Fibroblast of skin of abdomen (primary cell): ENCODE measurements around the gene BTBD7.
A peak's percentile ranks its signal among the peaks of the same experiment; 100 is the strongest.

Source experiments
- DNase-seq: peaks from one replicate; pipeline ENCODE4 v3.0.0-alpha.2; 2013

Gene BTBD7

DNA sequence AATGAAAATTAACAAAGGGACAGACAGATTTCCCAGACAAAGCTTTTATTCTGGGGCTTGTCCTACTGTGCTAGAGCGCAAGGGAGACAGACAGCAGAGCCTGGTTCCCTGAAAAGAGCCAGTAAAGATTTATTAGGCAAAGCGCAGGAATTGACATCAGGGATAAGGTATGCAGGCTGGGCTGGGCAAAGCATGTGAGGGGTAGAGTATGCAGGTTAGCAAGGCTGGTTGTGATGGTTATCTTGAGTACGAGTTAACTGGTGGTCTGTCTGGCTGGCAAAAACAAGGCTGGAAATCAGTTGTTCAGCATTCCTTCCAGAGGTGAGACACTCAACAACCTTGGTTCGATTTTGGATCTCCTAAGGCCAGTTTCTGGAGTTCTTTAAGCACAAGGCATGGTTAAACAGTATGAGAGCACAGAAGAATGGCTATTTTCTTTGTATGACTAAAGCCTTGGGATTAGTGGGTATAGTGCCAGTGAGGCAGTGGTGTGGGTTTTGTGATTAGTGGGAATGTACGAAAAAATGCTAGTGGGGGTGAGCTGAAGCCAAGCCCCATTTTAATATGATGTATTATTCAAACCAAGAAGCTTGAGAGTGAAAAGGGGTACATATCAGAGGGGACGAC is 30.9 kb downstream of the BTBD7 start:
- DNase-seq: peak; percentile 40

DNA sequence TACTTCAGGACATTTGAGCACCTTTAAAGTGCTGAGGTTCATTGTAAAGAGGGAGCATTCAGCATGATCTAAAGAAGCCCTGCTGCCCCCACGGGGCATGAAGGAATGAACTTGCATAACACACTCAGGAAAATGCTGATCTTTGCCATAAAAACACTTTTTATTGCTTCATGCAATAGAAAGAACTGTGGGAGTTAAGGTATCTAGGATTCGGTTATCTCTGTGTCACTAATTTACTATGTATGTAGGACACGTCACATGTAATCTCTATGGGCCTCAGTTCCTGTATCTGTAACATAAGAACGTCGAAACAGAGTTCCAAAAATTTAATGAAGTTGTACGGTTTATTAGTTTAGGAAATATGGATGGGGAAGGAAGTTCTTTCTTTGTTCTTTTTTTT is 33.0 kb downstream of the BTBD7 start:
- DNase-seq: no peak

DNA sequence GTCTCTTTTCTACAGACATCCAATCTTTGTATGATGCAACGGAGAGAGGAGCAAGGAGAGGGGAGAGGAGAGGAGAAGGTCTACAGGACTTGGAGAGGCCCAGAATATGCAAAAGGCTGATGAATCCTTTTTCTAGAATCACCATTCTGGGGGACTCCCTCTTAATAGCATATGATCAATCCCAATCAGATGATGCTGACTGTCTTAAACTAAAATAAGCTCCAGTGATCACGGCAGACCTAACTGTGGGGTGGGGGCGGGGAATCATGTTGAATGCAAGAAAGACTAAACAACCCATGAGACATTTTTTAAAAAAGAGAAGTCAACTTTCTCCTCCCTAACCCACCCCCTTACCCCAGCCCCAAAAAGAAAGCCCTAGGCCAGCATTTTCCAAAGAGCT is 33.4 kb downstream of the BTBD7 start:
- no peak for DNase-seq

DNA sequence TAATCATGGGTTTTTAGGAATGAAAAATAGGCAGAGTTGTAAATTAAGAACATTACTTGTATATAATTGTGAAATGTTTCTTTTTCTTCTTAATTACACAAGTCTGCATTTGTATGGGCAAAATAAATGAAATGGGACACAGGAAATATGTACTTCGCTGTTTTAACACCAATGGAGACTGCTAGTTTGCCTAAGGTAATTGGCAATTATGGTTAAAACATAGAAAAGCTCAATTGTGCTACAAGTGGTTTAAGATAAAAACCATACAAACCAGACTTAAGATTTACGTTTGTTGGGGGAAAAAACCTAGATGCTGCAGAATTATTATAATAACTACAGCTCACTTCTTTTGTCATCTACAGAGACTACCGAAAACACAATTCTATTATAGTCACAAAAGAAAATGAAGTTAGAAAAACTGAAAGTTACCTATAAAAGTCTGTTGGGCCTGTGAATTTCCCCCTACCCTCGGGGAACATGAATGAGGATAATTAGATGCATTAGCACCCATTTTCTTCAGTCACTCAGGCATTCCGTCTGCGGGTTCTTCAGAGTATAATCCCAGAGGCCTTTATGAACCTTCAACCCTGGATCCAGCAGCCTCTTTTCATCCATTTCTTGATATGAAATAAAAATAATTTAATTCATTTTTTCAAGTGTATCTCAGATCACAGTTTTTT is 37.2 kb downstream of the BTBD7 start:
- no peak for DNase-seq

DNA sequence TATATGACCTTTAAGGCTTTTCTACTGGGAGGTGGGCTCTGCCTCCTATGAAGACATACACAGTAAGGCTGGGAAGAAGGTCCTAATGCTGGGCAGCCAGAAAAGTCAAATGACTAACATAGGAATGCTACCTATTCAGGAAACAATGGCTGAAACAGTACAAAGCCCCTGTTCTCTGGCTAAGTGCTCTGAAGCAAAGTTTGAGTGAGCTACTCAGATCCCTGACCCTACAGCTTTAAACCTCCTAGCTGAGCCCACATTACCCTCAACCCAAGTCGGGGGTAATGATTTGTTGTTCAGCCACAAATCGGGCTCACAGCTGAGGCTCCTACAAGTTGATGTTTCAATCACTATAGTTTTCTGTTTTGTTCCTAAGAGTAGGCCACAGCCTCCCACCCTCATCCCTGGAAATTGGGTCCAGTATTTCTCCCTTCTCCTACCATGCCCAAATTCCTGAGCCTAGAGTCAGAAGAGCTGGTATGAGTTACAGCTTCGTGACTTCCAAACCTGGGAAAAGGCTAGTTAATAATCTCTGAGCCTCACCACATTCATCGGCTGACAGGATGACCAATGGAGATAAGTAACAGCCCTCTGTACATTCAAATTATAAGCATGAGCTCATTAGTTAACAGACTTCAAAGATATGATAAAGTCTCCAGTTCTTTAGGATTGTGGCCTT is 46.5 kb downstream of the BTBD7 start:
- peak; percentile 32 for DNase-seq

DNA sequence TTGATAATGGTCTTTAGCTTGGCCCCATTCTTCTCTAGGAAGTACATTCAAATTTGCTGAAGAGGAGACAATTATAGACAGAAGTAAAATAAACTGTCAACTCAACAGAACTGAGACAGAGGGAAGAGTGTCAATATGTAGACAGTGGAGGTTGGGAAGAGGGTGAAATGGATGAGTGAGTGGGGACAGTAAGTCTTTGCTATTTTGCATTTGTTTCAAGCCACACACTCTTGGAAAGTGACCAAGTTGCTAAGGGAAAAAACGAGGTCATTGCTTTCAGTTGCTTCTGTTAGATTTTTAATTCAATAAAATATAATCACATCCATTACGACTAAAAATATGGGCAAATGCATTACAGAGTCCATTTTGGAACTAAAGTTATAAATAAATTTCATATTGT is 47.8 kb downstream of the BTBD7 start:
- DNase-seq: peak; percentile 32

DNA sequence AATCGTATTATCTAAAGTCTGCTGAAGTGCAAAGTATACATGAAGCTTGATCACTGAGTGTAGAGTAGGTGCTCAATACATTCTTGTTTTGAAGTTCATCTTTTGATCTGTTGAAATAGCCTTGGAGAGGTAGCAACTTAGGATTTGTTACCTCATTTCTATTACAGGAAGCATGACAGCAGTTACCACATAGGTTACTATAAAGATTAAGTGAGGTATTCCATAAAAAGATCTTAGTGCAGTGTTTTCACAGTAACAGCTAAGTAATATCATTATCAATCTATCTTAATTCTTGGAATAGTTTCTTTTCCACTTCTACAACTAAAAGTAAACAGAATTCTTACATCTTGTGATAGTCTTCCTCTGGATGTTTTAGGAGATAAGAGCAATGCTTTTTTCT is 50.9 kb downstream of the BTBD7 start:
- DNase-seq: no peak

DNA sequence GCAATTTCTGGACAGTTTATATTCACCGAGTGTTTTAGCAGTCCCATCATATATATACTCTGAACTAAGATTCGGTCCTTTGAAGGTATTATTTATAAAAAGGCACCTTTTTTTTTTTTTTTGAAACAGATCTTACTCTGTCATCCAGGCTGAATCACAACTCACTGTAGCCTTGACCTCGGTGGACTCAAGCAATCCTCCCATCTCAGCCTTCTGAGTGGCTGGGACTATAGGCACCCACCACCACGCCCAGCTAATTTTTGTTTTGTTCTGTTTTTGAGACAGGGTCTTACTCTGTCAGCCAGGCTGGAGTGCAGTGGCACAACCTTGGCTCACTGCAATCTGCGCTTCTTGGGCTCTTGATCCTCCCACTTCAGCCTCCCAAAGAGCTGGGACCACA is 52.1 kb downstream of the BTBD7 start:
- DNase-seq: no peak

DNA sequence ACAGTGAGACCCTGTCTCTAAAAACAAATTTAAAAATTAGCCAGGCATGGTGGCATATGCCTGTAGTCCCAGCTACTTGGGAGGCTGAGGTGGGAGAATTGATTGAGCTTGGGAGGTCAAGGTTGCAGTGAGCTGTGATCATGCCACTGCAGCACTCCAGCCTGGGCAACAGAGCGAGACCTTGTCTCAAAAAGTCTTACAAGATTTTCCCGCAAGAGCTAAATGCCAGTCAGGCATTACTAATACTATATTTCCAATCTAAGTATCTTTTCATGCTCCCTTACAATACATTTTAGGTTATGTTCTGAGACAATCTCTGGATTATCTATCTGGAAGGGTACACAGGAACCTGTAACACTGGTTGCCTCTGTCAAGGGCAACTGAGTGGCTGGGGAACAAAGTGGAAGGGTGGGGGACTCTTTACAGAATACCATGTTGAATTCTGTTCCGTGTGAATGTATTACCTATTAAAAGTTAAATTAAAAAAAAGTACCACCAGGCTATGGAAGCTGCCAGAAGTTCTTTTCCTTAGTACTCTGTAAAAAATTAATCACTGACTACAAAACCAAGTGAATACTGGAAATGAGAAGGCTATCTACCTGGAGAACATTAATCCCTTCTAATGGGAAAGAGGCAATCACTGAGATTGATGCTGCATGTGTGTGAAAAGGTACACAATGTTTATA is 56.7 kb downstream of the BTBD7 start:
- no peak for DNase-seq

DNA sequence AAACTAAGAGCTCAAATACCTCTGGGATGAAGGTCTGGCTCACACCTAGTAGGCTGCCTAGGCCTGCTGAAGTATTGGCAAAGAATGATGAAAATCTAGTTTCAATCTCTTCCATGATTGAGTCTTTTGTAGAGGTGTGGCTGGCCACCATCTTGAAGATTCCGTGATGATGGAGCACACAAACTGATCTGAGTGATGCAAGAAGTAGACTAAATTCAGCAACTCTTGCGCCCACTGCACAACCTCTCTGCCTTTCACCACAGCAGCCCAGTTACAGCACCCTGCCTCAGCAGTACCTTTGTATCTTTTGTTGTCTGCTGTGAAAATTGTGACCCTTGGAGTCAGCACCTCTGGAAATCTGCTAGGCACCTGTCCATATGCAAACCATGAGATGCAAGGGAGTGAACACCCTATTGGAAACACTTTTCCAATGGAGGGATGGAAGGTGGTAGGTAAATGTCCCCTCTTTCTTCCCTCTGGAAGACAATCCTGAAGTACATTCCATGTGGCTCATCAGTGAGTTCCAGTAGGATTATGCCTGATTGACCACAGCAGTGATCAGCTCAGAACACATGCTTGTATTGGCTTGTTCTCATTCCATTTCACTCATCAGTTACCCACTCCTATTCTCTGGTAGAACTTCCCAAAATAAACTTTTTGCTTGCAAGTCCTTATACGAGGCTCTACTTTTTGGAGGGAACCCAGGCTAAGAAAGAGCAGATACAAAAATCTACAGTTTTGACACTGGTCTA is 58.6 kb downstream of the BTBD7 start:
- no peak for DNase-seq

DNA sequence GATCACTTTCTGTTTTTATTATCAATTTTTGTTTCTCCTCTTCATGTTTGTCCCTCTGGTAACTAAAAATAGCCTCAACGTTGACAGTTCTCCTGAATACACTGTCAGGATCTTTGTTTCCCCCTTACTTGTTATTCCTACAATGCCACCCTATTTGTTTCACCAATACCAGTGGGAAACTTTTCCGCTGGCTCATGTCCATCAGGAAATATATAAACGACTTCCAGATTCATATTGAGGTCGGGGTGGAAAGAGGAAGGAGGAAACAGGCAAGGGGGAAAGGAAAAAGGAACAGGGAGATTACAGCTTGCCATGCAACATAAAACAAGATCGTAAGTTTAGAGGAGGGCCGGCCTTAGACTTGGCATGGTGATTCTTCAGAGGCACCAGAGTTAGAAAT is 61.7 kb downstream of the BTBD7 start:
- no peak for DNase-seq

DNA sequence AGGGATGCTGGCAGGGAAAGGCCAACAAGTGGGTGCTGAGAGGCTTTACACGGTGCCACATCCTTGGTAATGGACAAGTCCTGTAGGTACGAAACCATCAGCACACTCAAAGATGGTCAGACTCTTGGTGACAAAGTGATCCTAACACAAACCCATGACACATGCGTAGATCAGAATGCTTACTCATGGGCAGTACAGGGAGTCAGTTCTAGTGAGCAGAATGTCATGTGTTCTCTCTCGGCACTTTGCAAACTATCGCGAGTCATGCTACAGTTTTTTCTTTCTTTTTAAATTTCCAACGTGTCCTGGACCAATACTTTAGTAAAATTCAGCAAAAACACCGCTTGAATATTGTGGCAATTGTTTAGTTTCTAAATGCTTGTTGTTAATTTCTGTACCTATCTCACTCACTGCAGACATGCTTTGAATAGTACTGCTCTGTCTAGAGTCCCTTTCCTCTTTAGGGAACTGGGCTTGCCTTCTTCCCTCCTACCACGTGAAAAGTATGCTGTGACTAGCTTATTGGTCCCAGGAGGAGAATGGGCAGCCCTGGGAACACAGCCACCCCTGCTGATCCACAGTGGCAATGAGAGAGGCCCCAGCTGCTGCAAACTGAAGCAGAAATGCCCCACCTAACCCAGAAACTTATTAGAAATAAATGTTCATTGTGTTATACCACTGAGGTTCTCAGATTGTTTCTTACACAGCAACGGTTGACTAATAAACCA is 63.3 kb downstream of the BTBD7 start:
- peak; percentile 47 for DNase-seq

DNA sequence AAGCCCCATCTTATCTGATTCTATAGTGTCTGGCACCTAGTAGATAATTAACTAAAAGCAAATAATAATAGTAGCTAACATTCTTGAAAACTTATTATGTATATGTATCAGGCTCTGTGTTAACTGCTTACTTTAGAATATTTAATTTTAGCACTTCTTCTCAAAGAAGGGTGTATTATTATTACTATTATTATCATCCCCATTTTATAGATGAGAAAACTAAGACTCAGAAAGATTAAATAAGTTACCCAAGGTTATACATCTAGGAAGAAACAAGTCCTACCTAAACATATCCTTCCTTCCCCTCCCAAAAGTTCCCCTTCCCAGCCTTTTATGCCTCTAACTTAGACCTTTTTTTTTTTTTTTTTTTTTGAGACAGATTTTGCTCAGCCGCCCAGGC is 64.4 kb downstream of the BTBD7 start:
- DNase-seq: no peak

DNA sequence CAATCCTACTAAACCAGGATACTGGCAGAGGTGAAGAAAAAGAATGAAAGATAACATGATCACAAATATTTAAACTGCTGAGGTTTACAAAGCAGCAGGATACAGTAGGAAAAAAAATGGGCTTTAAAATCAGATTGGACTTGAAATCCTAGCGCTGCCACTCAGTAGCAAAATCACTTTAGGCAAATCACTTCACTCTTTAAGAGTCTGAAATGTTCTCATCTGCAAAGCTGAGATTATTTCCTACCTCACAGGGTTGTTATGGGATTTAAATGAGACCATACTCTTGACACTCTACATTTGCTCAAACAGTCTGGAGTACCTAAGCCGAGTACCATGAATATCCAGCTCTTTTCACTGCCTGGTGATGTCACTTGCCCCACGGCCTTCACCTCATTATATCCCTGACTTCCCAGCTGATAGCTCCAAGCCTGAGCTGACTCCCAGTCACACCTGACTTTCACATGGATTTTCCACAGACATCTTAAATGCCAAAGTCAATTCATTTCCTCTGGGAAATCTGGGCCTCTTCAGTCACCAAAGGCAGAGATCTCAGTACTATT is 65.6 kb downstream of the BTBD7 start:
- no peak for DNase-seq

DNA sequence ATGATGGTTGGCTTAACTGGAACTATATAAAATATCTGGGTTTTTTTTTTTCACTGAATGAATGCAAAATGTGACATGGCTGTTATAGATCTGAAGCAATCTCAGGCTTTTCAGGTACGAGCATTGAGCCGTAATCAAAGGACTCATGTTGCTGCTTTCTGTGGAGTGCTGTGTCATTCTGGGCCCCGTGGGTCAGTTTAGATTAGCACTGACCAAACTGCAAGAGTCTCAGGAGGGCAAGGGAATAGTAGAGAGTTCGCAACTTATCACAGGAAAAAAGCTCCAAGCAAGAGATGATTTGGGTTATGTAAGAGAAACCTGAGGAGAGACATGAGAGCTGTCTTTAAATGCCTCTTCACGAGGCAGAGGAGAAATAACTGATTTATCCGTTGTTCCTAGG is 66.7 kb downstream of the BTBD7 start:
- DNase-seq: no peak

DNA sequence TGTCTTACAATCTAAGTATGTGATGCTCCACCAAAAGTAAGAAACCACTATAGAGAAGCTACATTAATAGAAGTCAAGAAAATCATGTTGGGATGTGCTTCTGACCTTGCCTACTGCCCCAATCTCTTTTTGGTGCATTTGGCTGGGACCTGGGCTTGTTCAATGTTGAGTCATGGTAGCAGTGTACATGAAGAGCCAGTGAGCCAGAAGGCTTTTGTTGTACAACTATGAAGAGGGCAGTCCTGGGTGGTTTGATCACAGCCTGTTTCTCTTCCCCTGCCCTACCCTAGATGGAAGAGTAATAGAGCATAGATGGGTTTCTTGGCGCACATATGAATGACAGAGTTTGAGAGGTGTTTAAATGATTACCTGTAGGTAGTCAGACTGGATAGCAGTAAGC is 69.4 kb downstream of the BTBD7 start:
- DNase-seq: no peak

DNA sequence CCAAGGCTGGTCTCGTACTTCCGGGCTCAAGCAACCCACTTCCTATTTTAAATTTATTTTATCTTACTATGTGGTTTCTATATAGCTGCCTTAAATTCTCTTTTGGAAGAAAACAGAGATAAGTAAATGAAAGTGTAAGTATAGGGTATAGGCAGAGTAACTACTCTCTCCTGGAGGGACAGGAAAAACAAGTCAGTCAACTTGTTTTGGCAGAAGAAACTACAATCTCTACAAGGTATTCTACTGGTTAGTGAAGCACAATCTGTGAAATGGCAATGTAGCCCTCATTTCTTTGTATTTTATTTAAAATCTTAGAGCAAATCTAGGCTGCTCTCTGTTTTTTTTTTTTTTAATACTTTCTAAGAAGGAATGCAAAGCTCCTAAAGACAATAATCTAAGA is 70.4 kb downstream of the BTBD7 start:
- no peak for DNase-seq

DNA sequence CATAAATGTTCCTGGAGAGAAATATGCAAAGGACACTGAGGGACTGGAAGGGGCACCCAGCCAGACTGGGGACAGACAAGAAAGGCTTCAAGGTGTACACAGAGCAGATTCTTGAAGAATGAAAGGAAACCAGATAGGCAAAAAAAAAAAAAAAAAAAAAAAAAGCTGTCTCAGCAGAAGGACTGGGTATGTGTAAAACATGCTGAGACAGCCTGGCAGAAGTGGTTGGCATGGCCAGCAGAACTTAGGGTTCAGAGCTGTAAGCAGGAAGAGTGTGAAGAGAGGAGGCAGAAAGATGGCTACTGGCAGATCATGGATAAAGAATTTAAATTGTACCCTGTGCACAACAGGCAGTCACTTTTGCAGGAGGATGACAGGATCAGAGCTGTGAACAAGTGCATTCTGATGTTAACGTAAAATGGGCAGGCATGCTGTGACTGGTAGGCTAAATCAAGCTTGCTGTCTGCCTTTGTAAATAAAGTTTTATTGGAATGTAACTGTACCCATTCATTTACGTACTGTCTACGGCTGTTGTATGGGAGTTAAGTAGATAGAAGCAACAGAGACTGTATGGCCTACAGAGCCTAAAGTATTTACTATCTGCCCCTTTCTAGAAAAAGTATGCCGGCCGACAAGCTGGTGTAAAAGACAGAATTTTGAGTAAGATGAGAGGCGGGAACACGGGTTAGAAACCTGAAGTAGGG is 83.6 kb downstream of the BTBD7 start:
- no peak for DNase-seq

DNA sequence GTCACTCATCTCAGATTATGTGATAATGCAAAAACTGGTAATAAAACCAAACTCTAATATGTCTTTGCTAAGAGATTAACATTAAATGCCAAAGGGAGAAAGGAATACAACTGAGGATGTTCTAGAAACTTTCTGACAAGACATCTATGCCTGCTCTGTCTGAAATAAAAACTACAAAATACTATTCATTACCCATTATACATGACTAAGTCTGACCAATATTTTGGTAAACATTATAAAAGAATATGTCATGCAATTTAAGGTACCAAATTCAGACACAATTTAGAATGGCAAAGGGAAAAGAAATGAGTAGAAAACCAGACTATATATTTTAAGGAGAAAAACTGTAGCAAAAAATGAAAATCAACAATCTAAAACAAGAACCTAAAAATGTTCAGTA is 86.3 kb downstream of the BTBD7 start:
- DNase-seq: no peak

DNA sequence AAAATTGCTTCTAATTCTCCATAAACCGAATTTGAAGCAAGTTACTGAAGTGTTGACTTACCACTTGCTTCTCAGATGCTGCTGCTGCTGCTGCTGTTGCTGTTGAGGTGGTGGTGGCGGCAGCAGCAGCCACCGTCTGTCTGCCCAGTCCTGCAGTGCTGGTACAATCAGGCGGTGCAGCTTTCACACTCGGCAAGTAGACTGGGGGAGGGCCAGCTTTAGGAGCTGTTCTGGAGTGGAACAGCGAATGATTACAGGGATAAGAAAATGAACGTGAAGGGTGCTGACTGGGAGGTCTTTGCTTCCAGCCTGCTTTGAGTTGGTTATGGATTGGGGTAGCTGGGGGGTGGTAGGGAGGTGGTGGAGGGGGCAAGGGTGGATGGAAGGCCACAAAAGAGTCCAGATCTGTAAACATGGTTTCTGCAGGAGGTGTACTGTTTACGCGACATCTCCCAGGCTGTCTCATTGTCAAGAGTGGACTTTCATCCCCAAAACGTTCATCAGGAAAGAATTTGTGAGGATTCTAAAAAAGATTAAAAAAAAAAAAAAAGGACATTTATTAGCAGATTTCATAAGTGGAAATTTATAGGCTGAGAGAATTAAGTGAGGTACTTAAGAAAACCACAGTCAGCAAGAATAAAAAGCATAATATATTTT is 86.9 kb downstream of the BTBD7 start:
- DNase-seq: peak; percentile 55

DNA sequence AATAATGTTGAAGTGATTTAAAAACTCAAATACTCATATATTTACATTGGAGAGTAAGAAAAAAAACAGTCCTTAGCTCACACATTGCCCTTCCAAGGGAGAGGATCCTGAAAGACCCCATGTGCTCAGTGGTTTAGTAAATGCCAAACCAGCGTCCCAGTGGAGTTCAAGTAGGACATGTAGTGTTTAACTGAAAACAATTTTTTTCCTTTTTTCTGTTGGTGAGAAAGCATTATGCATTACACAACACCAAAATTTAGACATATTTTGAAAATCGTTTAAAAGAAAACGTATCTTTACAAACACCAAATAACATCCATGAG is 92.2 kb downstream of the BTBD7 start:
- no peak for DNase-seq
